Islet of Langerhans (tissue), 1 donor: ENCODE data around the gene CWC22.
"Not testable (repeated sequence)": the region's sequence is repeated elsewhere in the genome, so short reads cannot be mapped to it uniquely, and the experiment has no call there.

Source experiments
- FAIRE-seq: peaks from one replicate; lab custom pipeline; 2011; peaks lifted over from hg19 to GRCh38; lab: Jason Lieb, UNC

CWC22 gene

GRCh38 chr2:180003073-180003472, 4.0 kb downstream of the CWC22 start:
- no peak for FAIRE-seq

- no peak for FAIRE-seq
Observed at GRCh38 chr2:180002198-180002770, 4.8 kb downstream of the CWC22 start.

- no peak for FAIRE-seq
Observed at GRCh38 chr2:180001726-180002125, 5.4 kb downstream of the CWC22 start.

- FAIRE-seq, result no peak
Observed at GRCh38 chr2:180000434-180000833, 6.7 kb downstream of the CWC22 start.

- FAIRE-seq, result no peak
Observed at GRCh38 chr2:179999000-179999399, 8.1 kb downstream of the CWC22 start.

- peak; percentile 13 for FAIRE-seq
Observed at GRCh38 chr2:179995741-179996515, 11.2 kb downstream of the CWC22 start.

- no peak for FAIRE-seq
Observed at GRCh38 chr2:179991344-179991743, 15.8 kb downstream of the CWC22 start.

- no peak for FAIRE-seq
Observed at GRCh38 chr2:179990676-179991317, 16.3 kb downstream of the CWC22 start.

- no peak for FAIRE-seq
Observed at GRCh38 chr2:179987916-179988315, 19.2 kb downstream of the CWC22 start.

- FAIRE-seq, result no peak
Observed at GRCh38 chr2:179985163-179985820, 21.8 kb downstream of the CWC22 start.

- no peak for FAIRE-seq
Observed at GRCh38 chr2:179983250-179983932, 23.7 kb downstream of the CWC22 start.

- FAIRE-seq, result no peak
Observed at GRCh38 chr2:179981085-179981484, 26.0 kb downstream of the CWC22 start.

GRCh38 chr2:179974761-179975160, 32.3 kb downstream of the CWC22 start:
- no peak for FAIRE-seq

- FAIRE-seq, result no peak
Observed at GRCh38 chr2:179966778-179967394, 40.2 kb downstream of the CWC22 start.

GRCh38 chr2:179965291-179966258, 41.5 kb downstream of the CWC22 start:
- peak; percentile 84 for FAIRE-seq

- peak; percentile 58 for FAIRE-seq
Observed at GRCh38 chr2:179963626-179964025, 43.5 kb downstream of the CWC22 start.

- not testable (repeated sequence) for FAIRE-seq
Observed at GRCh38 chr2:179958251-179958650, 48.8 kb downstream of the CWC22 start.

GRCh38 chr2:179954026-179954425, 53.1 kb downstream of the CWC22 start:
- peak; percentile 88 for FAIRE-seq

GRCh38 chr2:179953359-179953758, 53.7 kb downstream of the CWC22 start:
- no peak for FAIRE-seq

GRCh38 chr2:179952658-179953057, 54.4 kb downstream of the CWC22 start:
- FAIRE-seq, result peak; percentile 21

GRCh38 chr2:179951680-179952079, 55.4 kb downstream of the CWC22 start:
- FAIRE-seq, result no peak
